ENCODE data around the gene UQCR10. TPM values are rescaled to one million over a fixed set of nuclear protein-coding genes. Genes with fewer than 3 reads are reported as not detected.
A peak's percentile ranks its signal among the peaks of the same experiment; 100 is the strongest.

Gene UQCR10
- total and polyA plus RNA-seq, 9 of the 15 experiments (the other 6 are each of a cell fraction or from before 2014, with no cell fraction given), result 128 to 903 (median 163) TPM

DNA sequence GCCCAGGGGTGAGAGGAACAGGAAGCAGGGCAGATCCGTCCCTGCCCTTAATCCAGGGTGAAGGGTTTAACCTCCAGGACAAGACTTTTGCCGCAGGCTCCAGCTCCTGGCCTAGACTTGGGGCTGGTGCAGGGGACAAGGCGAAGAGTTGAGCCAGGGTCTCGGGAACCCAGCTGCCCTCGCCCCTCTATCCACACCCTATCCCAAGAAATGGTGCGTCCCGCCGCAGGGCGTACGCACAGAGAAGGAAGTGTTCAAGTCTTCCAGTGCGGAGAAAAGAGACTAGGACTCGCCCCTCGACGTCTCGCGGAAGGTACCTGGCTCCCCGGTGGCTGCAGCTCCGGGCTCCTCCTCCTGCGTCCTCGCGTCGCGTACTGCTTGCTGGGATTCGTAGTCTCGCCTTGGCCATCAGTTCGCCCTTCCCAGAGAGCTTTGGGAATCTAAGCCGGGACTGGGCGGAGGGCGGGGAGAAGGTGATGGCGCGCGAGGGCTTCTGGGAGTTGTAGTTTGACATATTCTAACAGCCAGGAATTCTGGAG, 468 bp upstream of the UQCR10 start, which contains the start of gene ZMAT5 (continued):
- TF ChIP-seq, protein P1, sequence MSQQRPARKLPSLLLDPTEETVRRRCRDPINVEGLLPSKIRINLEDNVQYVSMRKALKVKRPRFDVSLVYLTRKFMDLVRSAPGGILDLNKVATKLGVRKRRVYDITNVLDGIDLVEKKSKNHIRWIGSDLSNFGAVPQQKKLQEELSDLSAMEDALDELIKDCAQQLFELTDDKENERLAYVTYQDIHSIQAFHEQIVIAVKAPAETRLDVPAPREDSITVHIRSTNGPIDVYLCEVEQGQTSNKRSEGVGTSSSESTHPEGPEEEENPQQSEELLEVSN (IDR thresholded peaks at IDR 0.05; ENCODE audit: borderline replicate concordance in 1 of 2, extremely low read depth in 1 of 2, insufficient read depth in 1 of 2, insufficient read length in 1 of 2, low read depth in 1 of 2, low read length in 1 of 2, poor library complexity in 1 of 2, severe bottlenecking in 1 of 2), result peak in 1 of 2 experiments; percentile 2
- no peak for TF ChIP-seq ZNF277 (CRISPR knock-in tag; IDR thresholded peaks at IDR 0.05; ENCODE audit: borderline replicate concordance)
- 0 out of 2 replicates have a peak, but pooled peaks have one; percentile 25 for TF ChIP-seq ZKSCAN1 (IDR thresholded peaks at IDR 0.05; ENCODE audit: low read depth, low read length)
- TF ChIP-seq PRDM10 (IDR thresholded peaks at IDR 0.05; ENCODE audit: partially characterized antibody), result peak; percentile 93
- TF ChIP-seq SUPT5H (IDR thresholded peaks at IDR 0.05), result peak; percentile 5
- peak; percentile 86 for TF ChIP-seq ZNF395 (CRISPR knock-in tag; IDR thresholded peaks at IDR 0.05)
- peak; percentile 93; the same call in 1 of the 2 replicates for TF ChIP-seq ZNF644 (tag; IDR thresholded peaks at IDR 0.05; ENCODE audit: low read depth)
- TF ChIP-seq POLR2B (IDR thresholded peaks at IDR 0.05; ENCODE audit: low read depth, partially characterized antibody), result peak; percentile 46
- 0 out of 2 replicates have a peak, but pooled peaks have one; percentile 9 for TF ChIP-seq ETV1 (tag; conservative IDR thresholded peaks at IDR 0.05; ENCODE audit: low read depth)
- TF ChIP-seq RBFOX2 (IDR thresholded peaks at IDR 0.05; ENCODE audit: low read depth, low read length), result peak; percentile 79
- TF ChIP-seq KDM4B (IDR thresholded peaks at IDR 0.05; ENCODE audit: borderline replicate concordance in 2 of 2, low read depth in 1 of 2), result 0 out of 4 replicates have a peak, but pooled peaks of 1 of the 2 experiments have one; percentile 19
- TF ChIP-seq, protein P2, sequence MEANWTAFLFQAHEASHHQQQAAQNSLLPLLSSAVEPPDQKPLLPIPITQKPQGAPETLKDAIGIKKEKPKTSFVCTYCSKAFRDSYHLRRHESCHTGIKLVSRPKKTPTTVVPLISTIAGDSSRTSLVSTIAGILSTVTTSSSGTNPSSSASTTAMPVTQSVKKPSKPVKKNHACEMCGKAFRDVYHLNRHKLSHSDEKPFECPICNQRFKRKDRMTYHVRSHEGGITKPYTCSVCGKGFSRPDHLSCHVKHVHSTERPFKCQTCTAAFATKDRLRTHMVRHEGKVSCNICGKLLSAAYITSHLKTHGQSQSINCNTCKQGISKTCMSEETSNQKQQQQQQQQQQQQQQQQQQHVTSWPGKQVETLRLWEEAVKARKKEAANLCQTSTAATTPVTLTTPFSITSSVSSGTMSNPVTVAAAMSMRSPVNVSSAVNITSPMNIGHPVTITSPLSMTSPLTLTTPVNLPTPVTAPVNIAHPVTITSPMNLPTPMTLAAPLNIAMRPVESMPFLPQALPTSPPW (CRISPR knock-in tag; IDR thresholded peaks at IDR 0.05), result peak; percentile 82
- TF ChIP-seq NFIC (IDR thresholded peaks at IDR 0.05), result peak; percentile 49
- TF ChIP-seq, protein P3, sequence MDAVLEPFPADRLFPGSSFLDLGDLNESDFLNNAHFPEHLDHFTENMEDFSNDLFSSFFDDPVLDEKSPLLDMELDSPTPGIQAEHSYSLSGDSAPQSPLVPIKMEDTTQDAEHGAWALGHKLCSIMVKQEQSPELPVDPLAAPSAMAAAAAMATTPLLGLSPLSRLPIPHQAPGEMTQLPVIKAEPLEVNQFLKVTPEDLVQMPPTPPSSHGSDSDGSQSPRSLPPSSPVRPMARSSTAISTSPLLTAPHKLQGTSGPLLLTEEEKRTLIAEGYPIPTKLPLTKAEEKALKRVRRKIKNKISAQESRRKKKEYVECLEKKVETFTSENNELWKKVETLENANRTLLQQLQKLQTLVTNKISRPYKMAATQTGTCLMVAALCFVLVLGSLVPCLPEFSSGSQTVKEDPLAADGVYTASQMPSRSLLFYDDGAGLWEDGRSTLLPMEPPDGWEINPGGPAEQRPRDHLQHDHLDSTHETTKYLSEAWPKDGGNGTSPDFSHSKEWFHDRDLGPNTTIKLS (IDR thresholded peaks at IDR 0.05; ENCODE audit: borderline replicate concordance, low read depth), result peak; percentile 81; the same call in 1 of the 2 replicates
- no peak for TF ChIP-seq TCF3 (CRISPR knock-in tag; IDR thresholded peaks at IDR 0.05)
- no peak for TF ChIP-seq GATAD2A (IDR thresholded peaks at IDR 0.05)
